DND-41 (cell line): Measurements from ENCODE around the gene PLEKHS1.

Experiments used
- CTCF ChIP-seq: IDR thresholded peaks from 2 replicates; pipeline ENCODE4 v1.5.1; 2012; ENCODE audit warnings: borderline replicate concordance, low read length, moderate library complexity, mild to moderate bottlenecking; ENCODE audit not compliant: poor library complexity, severe bottlenecking; ENCODE audit errors: extremely low read depth
- EZH2 ChIP-seq: IDR thresholded peaks from 3 replicates; pipeline ENCODE4 v1.6.1; 2012; ENCODE audit warnings: borderline replicate concordance, low read depth, mild to moderate bottlenecking, moderate library complexity, low read length, inconsistent platforms; ENCODE audit not compliant: severe bottlenecking

GRCh38 chr10:113782367-113782766 is 30.9 kb downstream of the PLEKHS1 start:
- TF ChIP-seq CTCF: no peak
- no peak for TF ChIP-seq EZH2
